T-helper 22 cell (primary cell): ENCODE data around the gene C1QTNF1.

ENCODE experiments used
- DNase-seq: peaks from one replicate; pipeline ENCODE4 v3.0.0-alpha.2; 2020; ENCODE audit warnings: low read depth

The C1QTNF1 gene

DNA sequence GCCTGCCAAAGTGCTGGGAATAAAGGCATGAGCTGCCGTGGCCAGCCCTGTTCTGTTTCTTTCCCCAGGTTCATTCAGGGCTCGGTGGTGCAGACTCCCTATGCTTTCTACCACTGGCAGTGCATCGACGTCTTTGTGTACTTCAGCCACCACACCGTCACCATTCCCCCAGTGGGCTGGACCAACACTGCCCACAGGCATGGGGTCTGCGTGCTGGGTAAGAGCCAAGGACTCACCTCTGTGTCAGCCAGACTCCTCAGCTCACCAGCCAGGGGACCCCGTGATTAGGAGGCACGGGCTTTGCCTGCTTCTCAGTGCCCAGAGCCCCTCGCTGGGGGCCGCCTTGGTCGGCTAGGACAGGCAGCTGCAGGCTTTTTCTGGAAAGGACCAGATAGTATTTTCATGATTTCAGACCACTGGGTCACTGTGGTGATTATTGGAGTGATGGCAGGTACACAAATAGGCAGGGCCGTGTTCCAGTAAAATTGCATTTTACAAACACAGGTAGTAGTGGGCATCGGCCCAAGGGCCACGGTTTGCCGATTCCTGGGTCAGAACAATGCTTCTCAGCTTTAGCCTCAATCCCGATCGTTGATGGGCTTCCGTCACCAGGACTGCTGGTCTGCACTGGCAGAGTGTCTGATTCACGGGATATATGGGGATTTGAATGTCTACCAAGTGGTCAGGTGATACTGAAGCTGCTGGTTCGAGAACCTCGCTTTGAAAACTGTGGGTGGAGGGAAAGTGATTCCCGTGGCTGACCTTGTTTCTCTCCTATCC is 55.6 kb downstream of the C1QTNF1 start:
- DNase-seq: no peak

DNA sequence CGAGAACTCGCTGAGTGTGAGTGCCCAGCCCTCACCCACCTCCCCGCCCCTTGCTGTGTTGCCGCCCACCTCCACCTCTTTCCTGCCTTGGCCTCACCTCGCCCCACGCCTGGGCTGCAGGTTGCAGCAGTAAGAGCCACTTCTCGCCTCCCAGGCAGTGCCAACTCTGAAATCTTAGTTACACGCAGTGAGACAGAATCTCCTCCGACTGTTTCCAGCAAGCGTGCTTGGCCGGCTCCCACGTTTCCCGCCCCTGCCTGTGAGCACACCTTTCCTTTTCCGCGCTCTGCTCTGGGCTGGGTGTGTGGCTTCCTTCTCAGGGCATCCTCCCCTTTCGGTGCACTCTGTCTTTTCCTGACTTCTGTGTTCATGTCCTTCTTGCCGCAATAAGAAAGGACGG is 56.4 kb downstream of the C1QTNF1 start:
- DNase-seq: no peak

DNA sequence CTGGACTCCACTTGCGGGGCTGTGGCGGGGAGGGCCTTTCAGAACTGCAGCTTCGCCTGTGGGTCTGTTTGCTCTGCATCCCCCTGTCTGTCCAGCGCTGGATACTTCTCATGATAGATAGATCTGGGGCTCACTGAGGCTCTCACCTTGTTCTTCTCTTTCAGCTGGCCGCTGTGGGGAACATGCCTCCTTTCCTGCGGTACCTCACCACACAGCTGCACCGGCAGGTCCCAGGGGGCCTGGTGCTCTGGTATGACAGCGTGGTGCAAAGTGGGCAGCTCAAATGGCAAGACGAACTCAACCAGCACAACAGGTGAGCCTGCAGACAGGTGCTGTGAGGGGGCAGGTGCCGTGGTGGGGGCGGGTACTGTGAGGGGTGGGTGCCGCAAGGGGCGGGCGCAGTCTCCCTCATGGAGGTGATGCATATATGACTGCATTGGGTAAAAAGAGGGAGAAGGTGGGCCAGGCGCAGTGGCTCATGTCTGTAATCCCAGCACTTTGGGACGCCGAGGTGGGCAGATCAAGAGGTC is 56.9 kb downstream of the C1QTNF1 start:
- DNase-seq: no peak

DNA sequence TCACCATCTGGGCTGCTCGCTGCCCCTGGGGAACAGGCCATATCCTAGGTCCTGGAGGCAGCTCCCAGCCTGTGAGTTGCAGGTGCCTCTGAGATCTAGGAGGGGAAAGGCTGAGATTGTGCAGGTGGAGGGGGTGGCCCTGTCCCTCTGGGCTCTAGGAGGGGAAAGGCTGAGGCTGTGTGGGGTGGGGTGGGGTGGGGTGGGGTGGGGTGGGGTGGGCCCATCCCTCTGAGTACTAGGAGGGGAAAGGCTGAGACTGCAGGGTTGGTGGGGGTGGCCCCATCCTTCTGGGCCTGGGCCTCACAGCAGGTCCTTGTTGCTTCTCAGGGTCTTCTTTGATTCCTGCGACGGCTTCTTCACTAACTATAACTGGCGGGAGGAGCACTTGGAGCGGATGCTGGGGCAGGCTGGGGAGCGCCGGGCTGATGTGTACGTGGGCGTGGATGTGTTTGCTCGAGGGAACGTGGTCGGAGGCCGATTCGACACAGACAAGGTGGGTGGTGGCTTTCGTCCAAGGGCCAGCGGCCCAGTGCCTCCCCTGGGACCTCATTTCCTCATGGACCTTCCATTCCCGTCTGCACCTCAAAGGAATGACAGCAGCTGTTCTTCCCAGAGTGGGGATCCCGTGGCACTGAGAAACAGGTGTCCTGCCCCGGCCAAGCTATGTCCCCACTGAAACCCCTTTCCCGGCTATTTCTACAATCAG is 57.8 kb downstream of the C1QTNF1 start:
- DNase-seq: no peak

DNA sequence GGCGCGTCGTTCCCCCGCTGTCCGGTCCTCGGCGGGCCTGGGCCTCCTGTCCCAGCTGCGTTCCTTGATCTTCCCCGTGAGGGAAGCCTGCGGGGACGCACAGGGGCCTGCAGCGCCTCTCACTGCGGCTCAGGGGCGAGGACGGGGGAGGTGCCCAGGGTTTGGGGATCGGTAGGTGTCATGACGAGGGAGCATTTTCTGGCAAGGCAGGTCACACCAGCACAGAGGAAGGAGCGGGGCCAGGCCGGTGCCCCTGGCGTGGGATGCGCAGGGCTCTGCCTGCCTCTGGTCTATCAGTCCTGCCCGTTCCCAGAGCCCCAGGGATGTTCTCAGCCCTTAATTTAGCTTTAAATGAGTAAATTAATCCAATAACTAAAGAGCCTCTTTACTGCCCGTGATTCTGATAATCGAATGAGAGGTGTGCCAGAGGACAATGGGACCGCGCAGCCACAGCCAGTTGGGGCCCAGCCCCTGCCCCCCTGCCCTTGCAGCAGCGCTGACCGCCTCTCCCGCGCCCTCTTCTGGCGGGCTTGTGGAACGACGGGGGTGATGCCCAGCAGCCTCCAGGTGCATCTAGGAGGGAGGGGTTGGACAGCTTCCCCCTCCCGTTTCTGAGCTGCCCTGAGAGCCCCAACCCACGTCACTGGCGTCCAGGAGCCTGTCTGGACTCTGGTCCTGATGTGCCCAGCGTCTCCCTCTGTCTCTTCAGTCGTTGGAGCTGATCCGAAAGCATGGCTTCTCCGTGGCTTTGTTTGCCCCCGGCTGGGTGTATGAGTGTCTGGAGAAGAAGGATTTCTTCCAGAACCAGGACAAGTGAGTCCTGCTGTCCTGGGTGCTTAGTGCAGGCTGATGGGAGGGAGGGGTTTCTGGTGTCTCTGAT is 58.6 kb downstream of the C1QTNF1 start:
- DNase-seq: no peak

DNA sequence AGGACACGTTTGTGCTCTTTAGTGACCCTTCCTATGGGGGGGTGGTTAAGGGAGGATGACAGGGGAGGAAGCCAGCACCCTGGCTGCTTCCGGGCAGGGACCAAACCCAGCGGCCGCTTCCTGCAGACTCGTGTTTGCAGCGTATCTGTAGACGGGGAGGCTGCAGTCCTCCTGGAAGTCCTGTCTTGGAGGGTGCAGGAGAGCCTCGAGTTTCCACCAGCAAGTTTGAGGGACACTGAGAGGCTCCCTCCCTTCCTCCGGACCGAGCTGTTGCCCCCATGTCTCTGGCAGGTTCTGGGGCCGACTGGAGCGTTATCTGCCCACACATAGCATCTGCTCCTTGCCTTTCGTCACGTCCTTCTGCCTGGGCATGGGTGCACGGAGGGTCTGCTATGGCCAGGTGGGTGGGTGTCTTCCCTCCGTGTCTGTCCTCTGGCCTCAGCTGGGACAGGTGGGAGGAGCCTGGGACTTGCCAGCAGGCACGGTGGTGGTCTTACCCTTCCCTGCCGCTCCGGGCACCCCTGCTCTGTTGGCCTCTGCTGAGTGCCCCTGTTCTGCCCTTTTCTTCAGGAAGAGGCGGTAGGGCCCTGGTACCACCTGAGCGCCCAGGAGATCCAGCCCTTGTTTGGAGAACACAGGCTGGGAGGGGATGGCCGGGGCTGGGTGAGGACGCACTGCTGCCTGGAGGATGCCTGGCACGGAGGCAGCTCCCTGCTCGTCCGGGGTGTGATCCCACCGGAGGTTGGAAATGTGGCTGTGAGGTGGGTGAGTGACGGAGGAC is 59.4 kb downstream of the C1QTNF1 start:
- DNase-seq: no peak

DNA sequence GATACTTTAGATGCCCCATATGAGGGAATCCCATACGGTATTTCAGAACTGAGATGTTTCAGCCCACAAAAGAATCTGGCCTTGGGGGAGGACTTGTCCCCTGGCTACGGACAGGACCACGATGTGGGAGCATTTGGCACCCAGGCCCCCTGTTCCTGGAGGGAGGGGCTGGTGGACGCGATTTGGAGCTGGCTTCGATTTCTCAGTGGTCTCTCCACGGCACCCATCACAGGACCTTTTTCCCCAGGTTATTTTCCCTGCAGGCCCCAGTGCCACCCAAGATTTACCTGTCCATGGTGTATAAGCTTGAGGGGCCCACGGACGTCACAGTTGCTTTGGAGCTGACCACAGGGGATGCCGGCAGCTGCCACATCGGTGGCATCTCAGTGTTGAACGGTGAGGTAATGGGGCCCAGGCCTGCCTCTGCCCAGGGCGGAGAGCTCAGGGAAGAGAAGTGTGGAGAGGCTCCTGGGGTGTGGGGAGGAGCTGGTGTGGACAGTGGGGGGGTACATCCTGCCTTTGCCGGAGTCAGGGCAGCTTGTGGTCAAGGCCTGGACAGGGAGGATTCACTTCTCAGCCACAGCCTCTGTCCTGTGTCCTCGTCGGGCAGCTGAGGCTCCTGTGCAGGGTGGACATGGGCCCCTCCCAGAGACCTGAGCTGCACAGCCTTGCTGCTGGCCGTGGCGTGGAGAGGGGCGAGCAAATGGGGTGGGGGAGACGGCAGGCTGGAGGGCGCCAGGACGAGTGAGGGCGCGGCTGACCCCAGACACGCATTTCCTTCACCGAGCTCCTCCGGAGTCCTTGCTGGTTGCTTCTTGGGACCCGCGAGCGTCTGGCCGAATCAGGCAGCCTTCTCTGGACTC is 60.6 kb downstream of the C1QTNF1 start:
- DNase-seq: no peak

DNA sequence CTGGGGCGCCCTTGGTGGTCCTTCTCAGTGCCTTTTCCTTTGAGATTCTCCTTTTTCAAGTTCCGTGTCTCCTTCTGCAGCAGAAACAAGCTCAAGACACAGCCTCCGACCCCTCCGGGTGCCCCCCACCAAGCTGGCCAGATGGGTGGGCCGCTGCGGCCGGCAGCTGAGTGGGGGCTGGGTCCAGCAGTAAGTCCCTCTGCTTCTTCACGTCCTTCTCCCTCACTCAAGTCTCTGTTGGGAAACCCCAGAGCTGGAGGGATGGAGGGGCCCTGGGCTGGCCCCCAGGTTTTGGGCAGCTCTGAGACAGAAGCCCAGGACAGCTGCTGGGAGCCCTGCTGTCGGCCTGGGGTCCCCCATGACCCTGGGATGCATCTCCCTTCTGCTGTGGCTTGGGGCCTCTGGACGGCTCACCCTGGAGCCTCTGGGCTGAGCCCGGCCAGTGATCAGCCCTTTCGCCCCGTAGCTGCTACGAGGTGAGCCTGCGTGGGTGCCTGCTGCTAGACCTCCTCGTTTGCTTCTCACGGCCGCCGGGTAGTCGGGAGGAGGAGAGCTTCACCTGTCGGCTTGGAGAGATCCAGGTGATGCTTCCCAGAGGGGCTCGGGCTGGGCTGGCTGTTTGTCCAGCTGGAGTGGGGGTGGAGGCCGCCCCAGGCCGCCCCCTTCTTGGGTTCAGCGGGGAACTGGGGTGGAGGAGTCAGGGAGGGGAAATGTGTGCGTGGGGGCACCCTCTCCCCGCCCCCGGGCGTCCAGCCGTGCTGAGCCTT is 61.4 kb downstream of the C1QTNF1 start:
- DNase-seq: no peak

DNA sequence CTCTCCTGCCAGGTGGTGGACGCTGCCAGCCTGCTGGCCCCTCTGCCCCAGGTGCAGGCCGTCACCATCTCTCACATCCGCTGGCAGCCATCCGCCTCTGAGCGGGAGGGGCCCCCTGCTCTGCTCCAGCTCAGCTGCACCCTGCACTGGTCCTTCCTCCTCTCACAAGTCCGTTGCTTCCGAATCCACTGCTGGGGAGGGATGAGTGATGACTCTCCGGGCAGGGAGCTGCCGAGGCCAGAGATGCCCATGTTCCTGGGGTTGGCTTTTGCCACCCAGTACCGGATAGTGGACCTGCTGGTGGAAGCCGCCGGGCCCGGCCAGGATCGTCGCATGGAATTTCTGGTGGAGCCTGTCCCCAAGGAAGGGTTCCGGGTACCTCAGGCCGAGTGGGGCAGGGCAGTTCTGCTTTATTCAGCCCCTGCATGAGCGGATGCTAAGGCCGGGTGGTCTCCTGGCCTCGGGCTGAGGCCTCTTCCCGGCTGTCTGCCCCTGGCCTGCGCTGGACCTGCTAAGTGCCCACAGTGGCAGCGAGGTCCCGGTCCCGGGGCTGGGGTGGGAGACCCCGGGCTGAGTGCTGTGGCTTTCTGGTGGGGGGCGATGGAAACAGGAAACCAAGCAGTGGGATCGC is 62.1 kb downstream of the C1QTNF1 start:
- no peak for DNase-seq

DNA sequence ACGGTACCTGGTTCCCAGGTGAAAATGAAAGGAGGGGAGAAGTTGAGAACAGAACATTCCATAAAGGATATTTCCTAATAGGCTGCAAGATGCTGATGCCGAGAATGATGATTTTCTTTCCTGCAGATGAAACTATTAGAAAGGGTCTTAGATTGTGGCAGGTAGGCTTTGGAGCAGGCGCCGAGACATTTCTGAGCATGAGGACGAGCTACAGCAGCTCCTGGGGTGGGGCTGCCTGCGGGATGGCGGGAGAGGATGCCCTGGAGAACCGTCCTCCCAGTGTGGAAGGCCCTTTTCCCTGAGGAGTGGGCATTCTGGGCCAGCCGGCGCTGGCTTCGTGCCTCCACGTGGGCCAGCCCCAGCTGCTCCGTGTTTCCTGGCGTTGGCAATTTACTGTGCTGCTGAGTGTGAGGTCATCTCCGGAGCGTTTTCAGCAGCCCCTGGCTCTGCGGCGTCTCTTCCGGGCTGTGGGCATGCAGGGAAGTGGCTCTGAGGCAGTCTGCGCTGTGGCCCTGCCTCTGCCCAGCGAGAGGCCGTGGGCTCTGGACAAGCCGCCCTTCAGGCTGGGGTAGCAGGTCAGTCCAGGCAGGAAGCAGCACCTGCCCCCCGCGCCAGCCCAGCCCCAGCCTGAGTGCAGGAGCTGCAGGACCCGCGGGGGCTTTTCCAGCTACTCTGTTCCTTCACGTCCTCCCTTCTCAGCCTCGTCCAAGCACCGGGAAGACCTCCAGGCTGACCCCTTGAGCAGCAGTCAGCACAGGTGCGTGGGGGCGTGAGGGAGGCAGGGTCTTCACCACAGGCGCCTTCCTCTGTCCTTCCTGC is 62.8 kb downstream of the C1QTNF1 start:
- no peak for DNase-seq

DNA sequence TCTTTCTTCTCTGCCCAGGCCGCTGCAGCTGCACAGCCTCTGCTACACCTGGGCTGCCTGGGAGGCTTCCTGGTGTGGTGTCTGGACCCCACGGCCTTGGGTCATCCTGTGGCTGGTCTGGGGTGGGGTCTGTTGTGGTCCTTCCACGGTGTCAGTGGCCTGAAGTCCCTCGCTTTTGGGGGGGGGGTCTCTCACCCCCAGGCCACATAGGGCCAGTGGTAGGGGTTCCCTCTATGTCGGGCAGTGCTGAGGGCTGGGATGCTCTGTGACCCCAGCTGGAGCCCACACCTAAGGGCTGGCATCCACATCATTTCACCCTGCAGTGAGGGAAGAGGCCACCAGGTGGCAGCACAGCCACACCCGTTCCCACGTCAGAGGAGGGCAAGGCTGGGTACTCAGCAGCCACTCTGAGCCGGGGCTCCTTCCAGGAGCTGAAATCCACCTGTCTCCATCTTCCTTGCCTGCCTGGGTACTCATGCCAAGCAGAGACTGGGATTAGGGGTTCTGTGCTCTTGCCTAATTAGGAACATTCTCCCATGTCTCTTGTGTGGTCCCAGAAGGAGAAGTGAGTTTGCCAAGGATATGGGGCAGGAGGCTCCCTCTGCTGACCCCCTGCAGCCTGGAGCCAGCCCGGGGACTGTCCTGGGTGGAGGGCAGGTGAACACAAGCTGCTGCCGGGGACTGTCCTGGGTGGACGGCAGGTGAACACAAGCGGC is 63.6 kb downstream of the C1QTNF1 start:
- peak; percentile 37 for DNase-seq

DNA sequence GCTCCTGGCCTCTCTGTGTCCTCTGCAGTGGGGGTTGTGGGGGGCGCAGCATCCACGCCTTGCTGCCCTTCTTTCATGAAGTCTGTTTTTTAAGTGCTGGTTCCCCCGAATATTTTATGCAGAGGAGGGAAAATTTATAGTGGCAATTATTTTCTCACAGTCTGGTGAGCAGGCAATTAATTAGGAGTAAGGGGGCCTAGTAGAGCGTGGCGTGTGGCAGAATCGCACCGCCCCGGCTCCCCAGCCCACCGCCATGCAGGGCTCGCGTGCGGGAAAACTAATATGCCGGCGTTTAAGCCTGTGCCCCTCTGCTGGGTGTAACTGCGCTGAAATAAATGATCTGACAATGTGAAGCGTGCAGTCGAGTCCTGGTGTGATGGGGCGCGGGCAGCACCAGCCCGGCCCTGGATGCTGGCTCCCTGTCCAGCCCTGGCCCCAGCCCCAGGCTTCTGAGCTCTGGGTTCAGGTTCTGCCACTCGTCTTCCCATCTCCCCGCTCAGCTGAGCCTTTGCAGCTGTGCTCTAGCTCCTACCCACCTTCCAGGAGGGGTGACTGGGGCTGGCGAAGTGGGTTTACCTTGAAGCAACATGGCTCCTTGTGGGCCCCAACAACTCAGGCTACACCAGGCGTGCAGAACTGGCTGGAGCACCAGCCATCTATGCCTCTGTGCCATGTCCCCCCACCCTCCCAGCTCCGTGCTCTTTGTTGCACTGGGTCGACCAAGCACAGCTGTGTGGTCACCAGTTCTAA is 64.5 kb downstream of the C1QTNF1 start:
- DNase-seq: no peak

DNA sequence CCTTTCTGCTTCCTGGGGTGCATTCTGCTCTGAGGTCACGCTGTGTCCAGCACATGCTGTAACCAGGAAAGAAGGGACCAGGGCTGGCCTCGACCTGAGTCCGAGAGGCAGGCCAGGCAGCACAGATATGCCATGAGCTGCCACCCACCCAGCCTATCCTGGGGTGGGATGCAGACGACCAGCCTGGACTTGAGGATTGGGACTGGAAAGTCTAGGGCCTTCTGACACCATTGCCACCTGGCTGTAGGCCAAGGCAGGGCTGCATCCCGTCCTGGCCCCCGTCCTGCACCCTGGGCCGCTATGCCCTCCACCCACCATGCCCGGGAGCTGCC is 65.0 kb downstream of the C1QTNF1 start:
- DNase-seq: no peak

DNA sequence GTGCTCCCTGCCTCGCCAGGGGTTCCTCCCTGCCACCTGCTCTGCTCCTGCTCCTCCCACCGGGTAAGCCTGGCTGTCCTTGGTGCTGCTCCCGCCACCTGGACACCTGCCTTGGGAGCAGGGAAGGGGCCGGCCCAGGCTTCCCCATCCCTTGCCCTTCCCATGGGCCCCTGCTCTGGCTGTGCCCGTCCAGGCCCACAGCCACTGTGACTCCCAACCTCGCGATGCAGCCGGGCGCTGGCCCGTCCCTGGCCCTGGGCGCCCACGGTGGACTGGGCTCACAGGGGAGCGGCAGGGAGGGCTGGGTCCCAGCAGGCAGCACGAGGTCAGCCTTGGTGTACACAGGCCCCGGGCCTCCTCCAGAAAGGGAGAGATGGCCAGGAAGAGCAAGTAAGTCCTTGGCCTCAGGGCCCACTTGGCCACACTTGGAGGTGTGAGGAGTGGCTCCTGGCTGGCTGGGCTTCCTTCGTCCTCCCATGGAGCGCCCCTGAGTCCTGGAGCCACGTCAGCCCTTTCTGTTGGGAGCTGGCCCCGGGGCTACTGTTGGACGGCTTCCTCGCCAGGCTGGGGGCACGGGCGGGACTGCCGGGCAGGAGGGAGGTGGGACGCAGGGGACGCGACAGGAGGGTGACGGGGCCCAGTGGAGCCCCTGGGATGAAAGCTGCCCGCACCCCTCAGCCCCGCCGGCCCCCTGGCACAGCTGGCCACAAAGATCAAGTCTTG is 65.9 kb downstream of the C1QTNF1 start:
- no peak for DNase-seq

DNA sequence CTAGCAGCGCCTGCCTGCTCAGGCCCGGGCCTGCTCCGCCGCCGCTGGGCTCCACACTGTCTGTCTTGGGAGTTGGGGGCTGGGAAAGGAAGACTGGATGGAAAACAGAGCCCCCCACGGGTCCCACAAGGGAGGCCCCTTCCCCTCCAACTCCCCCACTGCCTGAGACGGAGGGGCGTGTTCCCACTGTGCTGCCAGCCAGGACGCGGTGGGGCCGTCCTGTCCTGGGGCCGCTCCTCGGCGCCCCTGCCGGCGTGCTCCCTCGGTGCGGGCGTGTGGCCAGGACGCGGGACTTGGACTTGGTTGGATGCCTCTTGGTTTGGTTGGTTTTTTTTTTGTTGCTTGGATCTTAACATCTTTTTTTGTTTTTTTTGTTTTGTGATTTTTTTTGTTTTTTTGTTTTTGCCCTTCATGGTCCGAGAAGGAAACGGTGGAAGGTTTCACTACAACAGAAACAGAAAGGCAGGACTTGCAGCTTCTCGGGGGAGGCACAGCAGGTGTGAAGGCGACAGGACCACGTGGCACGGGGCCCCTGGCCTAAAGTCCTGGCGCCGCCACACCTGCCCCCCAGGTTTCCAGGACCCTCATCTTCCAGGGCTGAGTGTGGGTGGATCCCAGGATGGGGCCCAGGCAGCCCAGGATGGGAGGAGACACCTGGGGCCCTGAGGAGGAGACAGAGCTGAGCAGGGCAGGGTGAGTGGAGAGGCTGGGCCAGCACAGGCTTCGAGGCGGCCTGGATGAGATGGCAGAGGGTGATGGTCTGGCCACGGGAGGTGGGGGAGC is 66.7 kb downstream of the C1QTNF1 start:
- DNase-seq: no peak

DNA sequence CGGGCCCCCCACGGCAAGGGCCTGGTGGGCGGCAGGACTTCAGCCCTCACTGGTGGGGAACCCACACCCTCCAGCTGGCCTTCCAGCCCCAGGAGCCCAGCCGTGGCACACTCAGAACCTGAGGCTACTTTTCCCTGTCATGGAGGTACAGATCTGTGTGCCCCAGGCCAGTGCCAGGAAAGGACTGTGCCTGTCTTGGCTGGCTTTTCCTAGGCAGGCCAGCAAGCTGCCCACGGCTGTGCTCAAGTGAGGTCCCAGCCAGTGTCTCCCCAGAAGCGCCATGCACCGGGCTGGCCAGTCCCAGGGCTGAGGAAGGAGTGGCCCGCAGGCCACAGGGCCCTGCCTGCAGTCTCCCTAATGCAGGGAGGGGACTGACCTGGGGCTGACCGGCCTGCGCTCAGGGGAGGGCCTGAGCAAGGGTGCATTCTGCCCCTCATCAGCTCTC is 67.3 kb downstream of the C1QTNF1 start:
- DNase-seq: no peak
